Measurements from ENCODE around the gene GRXCR2.
"Not testable (repeated sequence)": the region's sequence is repeated elsewhere in the genome, so short reads cannot be mapped to it uniquely, and the experiment has no call there.

GRXCR2 gene

GRCh38 chr5:145836241-145836640, 36.6 kb downstream of the GRXCR2 start:
- not testable (repeated sequence) for H3K27ac ChIP-seq (ENCODE audit: low read length); H3K4me3 ChIP-seq (ENCODE audit: low read length in 2 of 2)
- H3K9ac ChIP-seq (ENCODE audit: low read length in 2 of 2) = peak overlapping the region in 1 of 2 donors; percentile 66

DNA sequence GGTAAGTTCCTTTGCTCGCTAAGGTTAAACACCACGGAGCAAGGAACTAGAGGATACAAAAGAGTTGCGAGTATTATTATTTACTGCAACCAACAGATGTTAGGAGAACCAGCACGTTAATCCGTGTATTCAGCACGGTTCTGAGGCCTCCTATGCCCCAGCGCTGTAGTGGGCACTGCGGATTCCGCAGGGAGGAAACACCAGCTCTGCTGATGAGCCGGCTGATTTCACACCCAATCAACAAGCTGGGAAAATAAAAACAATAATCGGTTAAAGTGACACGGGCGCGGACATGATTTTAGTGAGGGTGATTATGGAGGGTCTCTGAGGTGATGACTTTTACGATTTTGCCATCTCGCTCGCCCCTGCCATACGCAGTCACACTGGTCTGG, 37.0 kb downstream of the GRXCR2 start:
- Histone ChIP-seq H3K27ac (ENCODE audit: low read length) (peak overlapping the region; percentile 71), H3K36me3 (ENCODE audit: control insufficient read depth in 2 of 2, insufficient read depth in 2 of 2, low read length in 2 of 2) (no peaks in the 10 kb centered on the region), H3K4me1 (ENCODE audit: control insufficient read depth, insufficient read depth, low read length) (peaks cover 10% of the 10 kb centered on the region), H3K27me3 (ENCODE audit: control insufficient read depth in 1 of 2, insufficient read depth in 2 of 2, low read length in 2 of 2) (no peaks in the 10 kb centered on the region), H3K4me3 (ENCODE audit: low read length in 2 of 2) (peak overlapping the region; percentile 75 to 93), H3K9ac (ENCODE audit: low read length in 2 of 2) (peak overlapping the region; percentile 66 to 86), H3K9me3 (ENCODE audit: control insufficient read depth in 2 of 2, low read length in 2 of 2) (no peaks in the 10 kb centered on the region)

More at GRCh38 chr5:145836241-145836640, 36.6 kb downstream of the GRXCR2 start:
- H3K9me3 ChIP-seq (ENCODE audit: control insufficient read depth in 2 of 2, low read length in 2 of 2); H3K36me3 ChIP-seq (ENCODE audit: control insufficient read depth in 2 of 2, insufficient read depth in 2 of 2, low read length in 2 of 2); H3K4me1 ChIP-seq (ENCODE audit: control insufficient read depth, insufficient read depth, low read length); H3K27me3 ChIP-seq (ENCODE audit: control insufficient read depth in 1 of 2, insufficient read depth in 2 of 2, low read length in 2 of 2): not testable (repeated sequence)

DNA sequence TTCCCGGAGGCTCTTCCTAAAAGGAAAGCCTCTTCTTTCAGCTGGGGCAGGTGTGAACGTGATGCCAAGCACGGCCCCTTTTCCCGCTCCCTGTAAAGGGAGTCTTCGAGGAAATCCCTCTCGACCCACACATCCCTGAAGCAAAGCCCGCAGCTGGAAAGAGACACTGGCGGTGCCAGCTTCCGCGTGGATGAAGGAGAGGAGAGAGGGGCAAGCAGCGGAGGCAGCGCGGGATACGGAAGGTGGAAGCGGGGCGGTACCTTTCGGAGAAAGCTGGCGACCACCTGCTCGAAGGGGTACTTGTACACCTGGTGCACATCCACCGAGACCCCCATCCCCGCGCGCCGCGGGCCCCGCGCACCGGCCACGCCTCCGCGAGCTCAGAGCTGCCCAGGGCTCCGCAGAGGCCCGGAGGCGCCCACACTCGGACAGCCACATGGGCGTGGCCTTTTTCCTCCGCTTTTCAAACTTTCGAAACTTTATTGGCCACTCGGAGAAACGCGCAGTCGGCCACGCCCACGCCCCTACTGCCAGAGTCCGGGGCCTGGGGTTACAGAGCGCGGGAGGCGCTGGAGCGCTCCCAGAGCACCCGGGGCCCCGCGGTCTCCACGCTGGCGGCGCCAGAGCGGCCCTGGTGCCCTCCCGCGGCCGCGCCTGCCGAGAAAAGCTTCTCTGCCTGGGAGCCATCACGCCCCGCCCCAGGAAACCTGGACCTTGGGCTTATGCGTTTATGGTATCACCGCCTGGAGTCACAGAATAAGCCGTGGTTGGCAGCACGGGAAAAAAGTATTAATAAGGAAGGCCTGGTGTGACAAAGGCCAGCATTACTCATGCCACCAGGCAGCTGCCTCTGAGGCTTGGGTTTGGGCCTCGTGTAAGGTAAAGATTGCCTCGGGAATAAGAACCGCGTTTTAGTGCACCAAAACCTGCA, 37.6 kb downstream of the GRXCR2 start, which contains the start of gene PRELID2:
TSS of gene PRELID2 (minus strand) at position 426 of the 931 bp plus-strand sequence. CDS start at position 335, 91 bp downstream.
- peak within 1 kb of the TSS; percentile 71 for H3K27ac ChIP-seq (ENCODE audit: low read length)
- H3K36me3 ChIP-seq (ENCODE audit: control insufficient read depth in 2 of 2, insufficient read depth in 2 of 2, low read length in 2 of 2) = no peaks in the 10 kb centered on the region
- H3K9me3 ChIP-seq (ENCODE audit: control insufficient read depth in 2 of 2, low read length in 2 of 2) = no peaks in the 10 kb centered on the region
- H3K27me3 ChIP-seq (ENCODE audit: control insufficient read depth in 1 of 2, insufficient read depth in 2 of 2, low read length in 2 of 2) = no peaks in the 10 kb centered on the region
- peak within 1 kb of the TSS; percentile 75 to 93 for H3K4me3 ChIP-seq (ENCODE audit: low read length in 2 of 2)
- H3K9ac ChIP-seq (ENCODE audit: low read length in 2 of 2) = peak within 1 kb of the TSS; percentile 66 to 86
- peaks cover 10% of the 10 kb centered on the region for H3K4me1 ChIP-seq (ENCODE audit: control insufficient read depth, insufficient read depth, low read length)

DNA sequence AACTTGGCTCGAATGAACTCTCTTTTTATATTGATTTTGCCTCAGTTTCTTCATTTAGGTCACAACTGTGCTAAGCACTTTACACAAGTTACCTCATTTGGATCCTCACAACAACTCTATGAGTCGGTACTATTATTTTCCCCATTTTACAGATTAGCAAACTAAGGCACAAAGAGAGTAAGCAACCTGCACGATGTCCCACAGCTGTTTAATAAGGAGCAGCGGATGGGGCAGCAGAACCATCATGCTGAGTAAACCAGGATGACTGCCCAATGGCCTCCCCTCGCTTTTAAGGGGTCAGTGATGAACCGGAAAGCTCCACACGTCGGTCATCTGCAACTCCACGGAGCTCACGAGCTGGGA, 38.3 kb downstream of the GRXCR2 start:
- H3K27me3 ChIP-seq (ENCODE audit: control insufficient read depth in 1 of 2, insufficient read depth in 2 of 2, low read length in 2 of 2) = no peaks in the 10 kb centered on the region
- H3K9ac ChIP-seq (ENCODE audit: low read length in 2 of 2) = peak overlapping the region; percentile 66 to 86
- H3K4me1 ChIP-seq (ENCODE audit: control insufficient read depth, insufficient read depth, low read length) = peaks cover 10% of the 10 kb centered on the region
- no peak overlapping the region for H3K27ac ChIP-seq (ENCODE audit: low read length)
- H3K36me3 ChIP-seq (ENCODE audit: control insufficient read depth in 2 of 2, insufficient read depth in 2 of 2, low read length in 2 of 2) = no peaks in the 10 kb centered on the region
- H3K4me3 ChIP-seq (ENCODE audit: low read length in 2 of 2) = peak overlapping the region; percentile 75 to 93
- no peaks in the 10 kb centered on the region for H3K9me3 ChIP-seq (ENCODE audit: control insufficient read depth in 2 of 2, low read length in 2 of 2)

DNA sequence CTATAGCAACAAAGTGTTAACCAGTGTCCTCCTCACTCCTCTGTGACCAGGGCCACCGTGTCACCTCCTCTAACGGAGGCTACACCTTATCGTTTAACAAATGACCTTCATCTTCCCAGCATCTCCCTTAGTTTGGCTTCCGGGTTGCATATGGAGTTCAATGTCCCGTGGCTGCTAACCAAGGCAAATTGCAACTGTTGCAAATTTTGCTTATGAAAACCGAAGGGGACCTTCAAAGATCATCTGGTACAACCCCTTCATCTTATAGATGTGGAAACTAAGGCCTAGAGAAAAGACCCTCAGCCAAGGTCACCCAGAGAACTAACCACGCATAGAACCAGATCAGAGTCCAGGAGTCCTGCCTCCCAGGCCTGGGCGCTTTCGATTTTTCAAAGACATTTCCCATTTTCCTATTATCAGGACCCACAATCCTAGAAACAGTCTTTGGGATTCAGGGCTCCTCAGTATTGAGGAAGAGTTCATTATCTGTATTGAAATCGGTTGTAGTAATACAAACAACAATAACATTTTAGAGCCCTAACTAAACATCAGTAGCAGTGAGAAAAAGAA, 39.1 kb downstream of the GRXCR2 start:
- Histone ChIP-seq H3K27ac (ENCODE audit: low read length) (no peak overlapping the region), H3K4me3 (ENCODE audit: low read length in 2 of 2) (peak overlapping the region in 1 of 2 donors; percentile 15), H3K9me3 (ENCODE audit: control insufficient read depth in 2 of 2, low read length in 2 of 2) (no peaks in the 10 kb centered on the region), H3K36me3 (ENCODE audit: control insufficient read depth in 2 of 2, insufficient read depth in 2 of 2, low read length in 2 of 2) (no peaks in the 10 kb centered on the region), H3K9ac (ENCODE audit: low read length in 2 of 2) (no peak overlapping the region), H3K4me1 (ENCODE audit: control insufficient read depth, insufficient read depth, low read length) (peaks cover 10% of the 10 kb centered on the region), H3K27me3 (ENCODE audit: control insufficient read depth in 1 of 2, insufficient read depth in 2 of 2, low read length in 2 of 2) (no peaks in the 10 kb centered on the region)

DNA sequence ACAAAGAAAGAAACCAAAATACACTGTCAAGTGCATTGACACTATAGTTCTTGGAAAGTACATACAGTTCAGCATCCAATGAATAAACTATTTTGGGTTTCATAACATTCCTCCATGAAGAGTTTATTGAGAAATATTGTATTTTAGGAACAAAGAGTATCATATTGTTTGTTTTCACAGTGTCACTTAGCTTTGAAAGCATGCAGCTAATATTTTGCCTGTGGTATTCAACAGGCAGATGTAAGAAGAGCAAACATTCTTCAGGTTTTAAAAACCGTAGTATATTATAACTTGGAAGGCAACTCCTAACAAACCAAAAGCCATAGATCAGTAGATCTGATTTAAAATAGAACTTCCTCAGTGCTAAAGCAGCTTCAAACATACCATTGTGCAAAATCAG, 42.2 kb downstream of the GRXCR2 start:
- no peak overlapping the region for H3K27ac ChIP-seq (ENCODE audit: low read length)
- no peak overlapping the region for H3K9ac ChIP-seq (ENCODE audit: low read length in 2 of 2)
- H3K9me3 ChIP-seq (ENCODE audit: control insufficient read depth in 2 of 2, low read length in 2 of 2) = no peaks in the 10 kb centered on the region
- H3K27me3 ChIP-seq (ENCODE audit: control insufficient read depth in 1 of 2, insufficient read depth in 2 of 2, low read length in 2 of 2) = no peaks in the 10 kb centered on the region
- H3K4me3 ChIP-seq (ENCODE audit: low read length in 2 of 2) = no peak overlapping the region
- no peaks in the 10 kb centered on the region for H3K36me3 ChIP-seq (ENCODE audit: control insufficient read depth in 2 of 2, insufficient read depth in 2 of 2, low read length in 2 of 2)
- peaks cover 6% of the 10 kb centered on the region for H3K4me1 ChIP-seq (ENCODE audit: control insufficient read depth, insufficient read depth, low read length)

DNA sequence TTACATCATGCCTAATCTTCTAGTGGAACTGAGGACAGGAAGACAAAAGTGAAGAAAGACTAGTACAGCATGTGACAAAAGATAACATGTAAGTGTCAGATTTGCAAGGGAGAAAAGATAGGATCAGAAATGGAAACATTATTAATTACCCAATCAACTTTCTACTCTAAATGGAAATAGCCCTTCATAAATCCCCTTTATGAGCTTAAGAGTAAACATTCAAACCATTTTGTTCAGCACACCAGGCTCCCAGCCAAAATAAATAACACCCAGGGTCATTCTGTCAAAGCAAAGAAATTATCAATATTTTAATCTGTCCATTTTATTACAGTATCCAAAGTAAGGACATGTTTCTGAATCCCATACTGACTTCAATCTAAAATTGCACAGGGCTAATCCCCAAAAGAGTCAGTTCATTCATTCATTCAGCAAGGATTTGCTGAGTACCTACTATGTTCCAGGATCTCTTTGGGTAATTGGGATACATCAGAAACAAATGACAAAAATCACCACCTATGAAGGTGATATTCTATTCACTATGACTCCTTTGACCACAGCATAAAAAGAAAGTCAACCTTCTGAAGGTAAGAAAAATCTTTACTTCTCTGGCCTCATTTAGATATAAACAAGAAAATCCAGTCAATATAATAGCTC, 43.0 kb downstream of the GRXCR2 start:
- Histone ChIP-seq H3K9me3 (ENCODE audit: control insufficient read depth in 2 of 2, low read length in 2 of 2) (no peaks in the 10 kb centered on the region), H3K27me3 (ENCODE audit: control insufficient read depth in 1 of 2, insufficient read depth in 2 of 2, low read length in 2 of 2) (no peaks in the 10 kb centered on the region), H3K9ac (ENCODE audit: low read length in 2 of 2) (no peak overlapping the region), H3K4me3 (ENCODE audit: low read length in 2 of 2) (no peak overlapping the region), H3K36me3 (ENCODE audit: control insufficient read depth in 2 of 2, insufficient read depth in 2 of 2, low read length in 2 of 2) (no peaks in the 10 kb centered on the region), H3K4me1 (ENCODE audit: control insufficient read depth, insufficient read depth, low read length) (peaks cover 3% of the 10 kb centered on the region), H3K27ac (ENCODE audit: low read length) (no peak overlapping the region)

DNA sequence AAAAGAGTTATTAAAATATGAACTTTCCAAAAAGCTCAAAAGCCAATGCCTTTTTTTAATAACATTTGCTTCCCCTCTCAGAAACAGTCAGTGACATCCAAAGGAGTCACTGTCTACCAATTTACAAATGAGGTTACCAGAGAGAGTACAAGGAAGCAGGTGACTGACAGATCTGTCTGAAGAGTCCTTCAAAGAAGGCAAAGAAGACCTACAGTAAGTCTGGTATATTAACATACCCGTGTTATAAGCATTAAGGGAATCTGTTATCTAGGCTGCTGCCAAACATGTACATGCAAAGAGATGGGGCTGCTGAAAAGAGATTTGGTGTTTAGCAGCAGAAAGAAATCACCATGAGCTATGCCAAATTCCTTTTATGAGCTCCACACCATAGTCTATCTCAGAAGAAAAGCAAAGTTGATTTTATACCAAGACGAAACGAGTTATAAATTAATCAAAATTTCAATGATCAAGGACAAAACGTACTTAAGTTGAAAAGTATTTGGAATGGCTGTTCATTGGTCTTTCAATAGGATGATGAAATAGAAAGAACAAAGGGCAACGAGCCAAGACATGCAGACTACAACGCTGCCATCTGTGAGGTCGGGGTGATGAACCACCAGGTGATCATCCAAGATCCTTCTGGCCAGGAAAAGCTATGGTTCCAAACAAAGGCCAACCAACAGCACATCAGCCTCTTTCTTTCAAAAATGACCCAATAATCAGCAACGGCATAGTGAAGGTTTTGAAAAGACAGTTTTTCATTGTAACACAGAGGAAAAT, 45.7 kb downstream of the GRXCR2 start:
- Histone ChIP-seq H3K9ac (ENCODE audit: low read length in 2 of 2) (no peak overlapping the region), H3K4me1 (ENCODE audit: control insufficient read depth, insufficient read depth, low read length) (no peaks in the 10 kb centered on the region), H3K36me3 (ENCODE audit: control insufficient read depth in 2 of 2, insufficient read depth in 2 of 2, low read length in 2 of 2) (no peaks in the 10 kb centered on the region), H3K4me3 (ENCODE audit: low read length in 2 of 2) (no peak overlapping the region), H3K9me3 (ENCODE audit: control insufficient read depth in 2 of 2, low read length in 2 of 2) (no peaks in the 10 kb centered on the region), H3K27ac (ENCODE audit: low read length) (no peak overlapping the region), H3K27me3 (ENCODE audit: control insufficient read depth in 1 of 2, insufficient read depth in 2 of 2, low read length in 2 of 2) (no peaks in the 10 kb centered on the region)

GRCh38 chr5:145825751-145826180, 47.0 kb downstream of the GRXCR2 start:
- Histone ChIP-seq H3K9ac (ENCODE audit: low read length in 2 of 2) (no peak overlapping the region), H3K27ac (ENCODE audit: low read length) (no peak overlapping the region), H3K4me3 (ENCODE audit: low read length in 2 of 2) (no peak overlapping the region), H3K4me1 (ENCODE audit: control insufficient read depth, insufficient read depth, low read length) (no peaks in the 10 kb centered on the region), H3K27me3 (ENCODE audit: control insufficient read depth in 1 of 2, insufficient read depth in 2 of 2, low read length in 2 of 2) (no peaks in the 10 kb centered on the region), H3K36me3 (ENCODE audit: control insufficient read depth in 2 of 2, insufficient read depth in 2 of 2, low read length in 2 of 2) (no peaks in the 10 kb centered on the region), H3K9me3 (ENCODE audit: control insufficient read depth in 2 of 2, low read length in 2 of 2) (no peaks in the 10 kb centered on the region)

- Histone ChIP-seq H3K9me3 (ENCODE audit: control insufficient read depth in 2 of 2, low read length in 2 of 2) (no peaks in the 10 kb centered on the region), H3K27me3 (ENCODE audit: control insufficient read depth in 1 of 2, insufficient read depth in 2 of 2, low read length in 2 of 2) (no peaks in the 10 kb centered on the region), H3K4me3 (ENCODE audit: low read length in 2 of 2) (no peak overlapping the region), H3K27ac (ENCODE audit: low read length) (no peak overlapping the region), H3K36me3 (ENCODE audit: control insufficient read depth in 2 of 2, insufficient read depth in 2 of 2, low read length in 2 of 2) (no peaks in the 10 kb centered on the region), H3K9ac (ENCODE audit: low read length in 2 of 2) (no peak overlapping the region), H3K4me1 (ENCODE audit: control insufficient read depth, insufficient read depth, low read length) (no peaks in the 10 kb centered on the region)
Observed at GRCh38 chr5:145824040-145824439, 48.8 kb downstream of the GRXCR2 start.

Data from stomach smooth muscle (tissue), 2 donors.